DND-41 (cell line): ENCODE measurements around the gene HERC4.

Source experiments
- CTCF ChIP-seq: IDR thresholded peaks from 2 replicates; pipeline ENCODE4 v1.5.1; 2012; ENCODE audit warnings: borderline replicate concordance, low read length, moderate library complexity, mild to moderate bottlenecking; ENCODE audit not compliant: poor library complexity, severe bottlenecking; ENCODE audit errors: extremely low read depth
- EZH2 ChIP-seq: IDR thresholded peaks from 3 replicates; pipeline ENCODE4 v1.6.1; 2012; ENCODE audit warnings: borderline replicate concordance, low read depth, mild to moderate bottlenecking, moderate library complexity, low read length, inconsistent platforms; ENCODE audit not compliant: severe bottlenecking

GRCh38 chr10:67978749-67979148 lies 96.3 kb downstream of the HERC4 start:
- TF ChIP-seq CTCF (no peak), EZH2 (no peak)
